Measurements from ENCODE around the gene MAML2. TPM values are rescaled to one million over a fixed set of nuclear protein-coding genes. Genes with fewer than 3 reads are reported as not detected.
A peak's percentile ranks its signal among the peaks of the same experiment; 100 is the strongest.

MAML2 gene
- total and polyA plus RNA-seq, 2 of the 13 experiments (the other 11 are each of a cell fraction or from before 2014, with no cell fraction given) = 2.3 to 25.9 TPM

GRCh38 chr11:96241331-96241841 lies 101.6 kb downstream of the MAML2 start:
- peak overlapping the region in 1 of 3 experiments; percentile 26; a peak in 1 of 6 replicates for H3K4me3 ChIP-seq (replicated peaks in 1 of 3; ENCODE audit: insufficient read depth in 1 of 3, low read depth in 2 of 3, low read length in 3 of 3)
- H3K27ac ChIP-seq (ENCODE audit: extremely low read length, insufficient read depth, low read length) = peak overlapping the region; percentile 71
- DNase-seq (ENCODE audit: low spot score) (peak; percentile 89), ATAC-seq (peak; percentile 93), FAIRE-seq (peak; percentile 82)
- in situ Hi-C loops (cut with HindIII; ENCODE audit: extremely low pct_ligation_motif_present, low pct_unique_long_range_greater_than_20kb) (no loop called here), intact Hi-C loops (cut with micrococcal nuclease; ENCODE audit: unreplicated experiment) (loop anchor here (1.0 to 10.0 kb wide), 3 partner anchors 96 to 147 kb away; partner anchors contain the start of gene MAML2)
- peak overlapping the region; percentile 43 for H3K9ac ChIP-seq (ENCODE audit: insufficient read depth, low read depth, low read length)
- 23% methylated on average over 5 of the region's 5 CpGs for WGBS (ENCODE audit: low lambda C conversion rate)
- H3K36me3 ChIP-seq (replicated peaks in 1 of 2; ENCODE audit: control insufficient read depth in 1 of 2, insufficient read depth in 2 of 2, low read length in 2 of 2) = no peaks in the 10 kb centered on the region
- H3K79me2 ChIP-seq (ENCODE audit: insufficient read depth, low read length) = peaks cover 47% of the 10 kb centered on the region
- H2AFZ ChIP-seq (ENCODE audit: low read length) = no peak overlapping the region
- H4K20me1 ChIP-seq (ENCODE audit: insufficient read depth, low read length) = no peaks in the 10 kb centered on the region
- H3K27me3 ChIP-seq (ENCODE audit: control insufficient read depth in 1 of 2, insufficient read depth in 2 of 2, low read length in 2 of 2) = no peaks in the 10 kb centered on the region
- BruUV-seq (replicated peaks) = no TSS peak
- H3K9me3 ChIP-seq (ENCODE audit: low read length) = no peaks in the 10 kb centered on the region
- ChIA-PET CTCF (ENCODE audit: low intra/inter-chr PET ratio, low total read pairs) (no interaction called here), POLR2A (no interaction called here)
- peaks cover 76% of the 10 kb centered on the region for H3K4me1 ChIP-seq (ENCODE audit: insufficient read depth, low read length)
- peak overlapping the region; percentile 49 for H3K4me2 ChIP-seq (ENCODE audit: low read depth, low read length)
- peak; percentile 68 for TF ChIP-seq CEBPB (IDR thresholded peaks at IDR 0.05; ENCODE audit: borderline replicate concordance, low read depth, low read length)
- TF ChIP-seq ZKSCAN5 (CRISPR knock-in tag; IDR thresholded peaks at IDR 0.05) = 0 out of 2 replicates have a peak, but pooled peaks have one; percentile 22
- TF ChIP-seq GATAD2A (CRISPR knock-in tag; IDR thresholded peaks at IDR 0.05) = peak; percentile 89
- no peak for TF ChIP-seq MED13 (CRISPR knock-in tag; IDR thresholded peaks at IDR 0.05)
- TF ChIP-seq REL (CRISPR knock-in tag; conservative IDR thresholded peaks at IDR 0.05) = no peak
- TF ChIP-seq DRAP1 (CRISPR knock-in tag; IDR thresholded peaks at IDR 0.05) = peak; percentile 75
- TF ChIP-seq ATF3 (CRISPR knock-in tag; IDR thresholded peaks at IDR 0.05) = no peak
- no peak for TF ChIP-seq ZNF367 (CRISPR knock-in tag; IDR thresholded peaks at IDR 0.05; ENCODE audit: borderline replicate concordance)
- no peak for TF ChIP-seq ZNF460 (CRISPR knock-in tag; IDR thresholded peaks at IDR 0.05; ENCODE audit: borderline replicate concordance)
- TF ChIP-seq E2F1 (CRISPR knock-in tag; IDR thresholded peaks at IDR 0.05) = no peak
- TF ChIP-seq ELK4 (CRISPR knock-in tag; IDR thresholded peaks at IDR 0.05; ENCODE audit: borderline replicate concordance) = no peak
- peak; percentile 42; the same call in 1 of the 2 replicates for TF ChIP-seq ZBTB43 (CRISPR knock-in tag; conservative IDR thresholded peaks at IDR 0.05)
- TF ChIP-seq FOXO1 (CRISPR knock-in tag; IDR thresholded peaks at IDR 0.05) = peak; percentile 80; the same call in 1 of the 2 replicates
- TF ChIP-seq FOXP4 (CRISPR knock-in tag; IDR thresholded peaks at IDR 0.05) = peak; percentile 94
- peak; percentile 52; the same call in 1 of the 2 replicates for TF ChIP-seq ZNF580 (CRISPR knock-in tag; IDR thresholded peaks at IDR 0.05; ENCODE audit: borderline replicate concordance, low read depth)
- TF ChIP-seq NCOA2 (CRISPR knock-in tag; IDR thresholded peaks at IDR 0.05) = peak; percentile 73
